ENCODE data around the gene RPS6KA4.
A peak's percentile ranks its signal among the peaks of the same experiment; 100 is the strongest.

Gene RPS6KA4

DNA sequence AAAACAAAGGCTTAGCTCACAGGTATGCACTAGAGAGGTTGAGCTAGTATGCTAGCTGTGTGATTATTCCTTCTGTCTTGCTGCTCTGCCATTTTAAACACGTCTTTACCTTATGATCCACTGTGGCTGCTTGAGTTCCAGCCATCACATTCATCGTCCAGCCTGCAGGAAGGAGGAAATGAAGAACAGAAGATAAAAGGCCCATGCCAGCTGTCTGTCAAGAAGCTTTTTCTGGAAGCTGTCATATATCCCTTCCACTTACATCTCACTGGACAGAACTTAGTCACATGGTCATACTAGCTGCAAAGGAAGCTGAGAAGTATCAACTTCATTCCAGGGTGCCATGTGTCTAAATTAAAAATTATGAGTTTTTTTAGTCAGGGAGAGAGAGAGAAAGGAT is 31.6 kb upstream of the RPS6KA4 start:
- DNase-seq (no peak), ATAC-seq (no peak)

DNA sequence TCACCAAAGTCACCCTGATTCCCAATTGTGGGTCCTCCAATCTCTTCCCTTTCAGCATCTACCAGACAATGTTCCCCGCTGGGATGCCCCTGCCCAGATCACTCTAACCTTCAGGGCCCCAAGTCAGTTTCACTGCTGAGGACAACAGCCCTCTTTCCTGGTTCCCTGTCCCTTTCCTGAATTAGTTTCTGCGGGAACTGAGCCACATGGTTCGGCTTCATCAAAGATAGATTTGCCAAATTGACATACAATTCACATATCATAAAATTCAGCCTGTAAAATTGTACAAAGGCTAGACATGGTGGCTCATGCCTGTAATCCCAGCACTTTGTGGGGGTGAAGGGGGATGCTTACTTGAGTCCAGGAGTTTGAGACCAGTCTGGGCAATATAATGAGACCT is 31.0 kb upstream of the RPS6KA4 start:
- DNase-seq: no peak
- ATAC-seq: no peak

DNA sequence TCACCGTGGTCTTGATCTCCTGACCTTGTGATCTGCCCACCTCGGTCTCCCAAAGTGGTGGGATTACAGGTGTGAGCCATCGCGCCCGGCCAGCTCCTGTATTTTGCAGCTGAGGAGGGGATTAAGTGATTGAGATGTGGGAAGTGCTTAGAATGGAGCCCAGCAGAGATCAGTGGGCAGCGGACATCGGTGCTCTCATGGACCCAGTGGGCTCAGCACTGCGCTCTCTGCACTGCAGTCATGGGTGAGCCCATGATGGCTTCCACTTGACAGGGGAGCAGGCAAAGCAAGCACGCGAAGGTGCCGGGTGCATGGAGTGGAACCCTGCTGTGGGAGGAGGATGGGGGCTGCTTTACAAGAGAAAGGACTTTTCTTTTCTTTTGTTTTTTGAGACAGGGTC is 28.1 kb upstream of the RPS6KA4 start:
- ATAC-seq (no peak), DNase-seq (no peak)

DNA sequence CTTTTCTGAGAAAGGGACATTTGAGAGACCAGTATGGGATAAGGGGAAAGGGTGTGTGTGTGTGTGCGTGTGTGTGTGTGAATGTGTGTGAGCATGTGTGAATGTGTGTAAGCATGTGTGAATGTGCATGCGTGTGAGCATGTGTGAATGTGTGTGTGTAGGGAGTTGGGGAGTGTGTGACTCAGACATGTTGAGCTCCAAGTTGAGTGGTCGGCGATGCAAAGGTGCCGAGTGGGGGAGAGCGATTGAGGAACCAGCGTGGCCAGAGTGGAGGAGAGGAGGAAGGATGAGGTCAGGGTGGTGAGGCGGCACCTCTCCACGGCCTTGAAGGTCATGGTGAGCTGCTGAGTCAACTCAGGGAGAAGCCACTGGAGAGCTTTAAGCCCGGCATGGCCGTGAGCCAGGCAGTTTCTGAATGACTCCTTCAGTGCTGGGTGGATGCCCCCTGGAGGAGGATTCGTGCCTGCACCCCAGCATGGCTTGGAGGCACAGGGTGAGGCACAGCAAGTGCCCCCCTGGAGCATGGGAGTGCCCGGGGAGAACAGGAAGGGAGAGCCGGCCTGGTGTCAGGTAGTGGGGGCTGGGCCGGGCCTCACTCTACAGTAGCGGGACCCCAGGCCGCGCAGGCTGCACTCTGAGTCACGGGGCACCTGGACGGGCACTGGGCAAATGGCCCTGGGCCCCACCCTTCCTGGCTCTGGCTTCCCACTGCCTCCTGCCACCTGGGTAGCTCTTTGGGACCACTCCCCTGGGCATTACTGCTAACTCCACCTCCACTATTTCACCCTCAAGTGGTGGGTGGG is 27.2 kb upstream of the RPS6KA4 start:
- peak; percentile 82 for ATAC-seq
- peak; percentile 90 for DNase-seq

DNA sequence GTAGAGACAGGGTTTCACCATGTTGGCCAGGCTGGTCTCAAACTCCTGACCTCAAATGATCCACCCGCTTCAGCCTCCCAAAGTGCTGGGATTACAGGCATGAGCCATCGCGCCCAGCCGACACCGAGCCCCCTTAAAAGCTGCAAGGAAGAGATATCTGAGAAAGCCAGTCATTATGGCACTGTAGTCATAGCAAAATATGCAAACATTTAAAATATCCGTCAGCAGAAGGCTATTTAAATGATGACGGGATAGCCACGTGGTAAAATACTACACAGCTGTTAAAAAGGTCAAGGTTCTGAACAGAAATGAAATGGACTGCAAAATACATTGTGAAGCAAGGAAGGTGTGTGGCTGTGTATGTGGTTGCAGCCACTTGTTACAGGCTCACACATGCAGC is 25.4 kb upstream of the RPS6KA4 start:
- DNase-seq (no peak), ATAC-seq (no peak)

DNA sequence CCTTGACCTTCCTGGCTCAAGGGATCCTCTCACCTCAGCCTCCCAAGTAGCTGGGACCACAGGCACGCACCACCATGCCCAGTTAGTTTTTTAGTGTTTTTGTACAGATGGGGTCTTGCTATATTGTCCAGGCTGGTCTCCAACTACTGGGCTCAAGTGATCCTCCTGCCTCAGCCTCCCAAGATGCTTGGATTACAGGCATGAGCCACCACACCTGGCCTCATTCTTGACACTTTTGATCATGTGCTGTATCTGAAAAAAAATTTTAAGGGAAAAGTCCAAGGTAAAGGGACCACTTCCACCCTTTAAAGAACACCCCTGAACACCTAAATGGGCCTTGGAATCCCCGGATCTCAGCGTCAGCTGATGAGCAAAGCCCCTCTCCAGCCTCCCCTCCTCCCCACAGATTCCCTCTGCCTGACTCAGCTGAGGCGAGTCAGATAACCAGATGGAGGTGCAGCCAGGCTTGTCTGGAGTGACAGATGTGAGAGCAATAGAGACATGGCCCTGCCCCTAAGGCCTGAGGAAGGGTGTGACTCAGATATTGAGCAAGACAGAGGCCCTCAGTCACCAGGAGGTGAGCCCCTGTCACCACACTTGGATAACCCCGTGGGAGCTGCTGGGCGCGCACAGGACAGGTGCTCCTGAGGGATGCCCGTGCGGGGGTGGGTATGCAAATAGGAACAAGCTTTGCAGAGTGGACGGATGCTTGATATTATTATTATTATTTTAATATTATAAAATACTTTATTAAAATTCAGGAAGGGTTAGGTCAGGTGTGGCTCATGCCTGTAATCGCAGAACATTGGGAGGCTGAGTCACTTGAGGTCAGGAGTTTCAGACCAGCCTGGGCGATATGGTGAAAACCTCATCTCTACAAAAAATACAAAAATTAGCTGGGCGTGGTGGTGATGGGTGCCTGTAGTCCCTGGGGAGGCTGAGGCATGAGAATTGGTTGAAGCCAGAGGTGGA is 23.9 kb upstream of the RPS6KA4 start:
- peak; percentile 62 for DNase-seq
- ATAC-seq: peak; percentile 80

DNA sequence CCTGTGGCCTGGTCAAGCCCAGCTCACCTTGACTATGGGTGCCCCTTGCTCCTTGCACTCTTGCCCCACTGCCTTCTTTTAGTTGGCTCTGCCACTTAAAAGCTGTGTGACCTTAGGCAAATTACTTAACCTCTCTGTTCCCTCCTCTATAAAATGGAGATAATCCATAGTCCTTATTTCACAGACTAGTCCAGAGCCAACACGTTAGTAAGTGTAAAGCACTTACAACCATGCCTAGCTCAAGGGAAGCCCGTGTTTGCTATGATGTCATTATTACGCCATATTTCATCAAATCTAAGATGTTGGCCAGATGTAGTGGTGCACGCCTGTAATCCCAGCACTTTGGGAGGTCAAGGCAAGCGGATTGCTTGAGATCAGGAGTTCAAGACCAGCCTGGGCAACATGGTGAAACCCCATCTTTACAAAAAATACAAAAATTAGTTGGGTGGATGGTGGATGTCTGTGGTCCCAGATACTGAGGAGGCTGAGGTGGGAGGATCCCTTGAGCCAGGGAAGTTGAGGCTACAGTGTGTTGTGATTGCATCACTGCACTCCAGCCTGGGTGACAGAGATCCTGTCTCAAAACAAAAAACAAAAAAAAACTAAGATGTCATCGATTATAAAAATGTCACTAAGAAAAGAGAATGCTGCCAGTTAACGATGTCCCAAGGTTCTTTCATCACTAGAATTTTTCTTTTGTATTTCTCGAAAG is 21.3 kb upstream of the RPS6KA4 start:
- DNase-seq (no peak), ATAC-seq (no peak)

DNA sequence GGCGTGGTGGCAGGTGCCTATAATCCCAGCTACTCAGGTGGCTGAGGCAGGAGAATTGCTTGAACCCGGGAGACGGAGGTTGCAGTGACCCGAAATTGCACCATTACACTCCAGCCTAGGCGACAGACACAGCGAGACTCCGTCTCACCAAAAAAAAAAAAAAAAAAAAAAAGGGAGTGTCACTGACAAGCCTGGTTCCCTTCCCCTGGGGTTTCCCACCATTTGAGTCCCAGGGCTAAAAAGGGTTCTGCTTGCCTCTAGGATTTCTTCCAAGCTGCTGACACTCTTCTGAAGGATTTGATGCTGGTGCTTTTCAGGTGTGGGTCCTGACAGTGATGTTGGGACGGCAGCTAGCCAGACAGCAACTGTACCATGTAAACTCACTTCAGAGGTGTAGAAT is 20.2 kb upstream of the RPS6KA4 start:
- no peak for DNase-seq

DNA sequence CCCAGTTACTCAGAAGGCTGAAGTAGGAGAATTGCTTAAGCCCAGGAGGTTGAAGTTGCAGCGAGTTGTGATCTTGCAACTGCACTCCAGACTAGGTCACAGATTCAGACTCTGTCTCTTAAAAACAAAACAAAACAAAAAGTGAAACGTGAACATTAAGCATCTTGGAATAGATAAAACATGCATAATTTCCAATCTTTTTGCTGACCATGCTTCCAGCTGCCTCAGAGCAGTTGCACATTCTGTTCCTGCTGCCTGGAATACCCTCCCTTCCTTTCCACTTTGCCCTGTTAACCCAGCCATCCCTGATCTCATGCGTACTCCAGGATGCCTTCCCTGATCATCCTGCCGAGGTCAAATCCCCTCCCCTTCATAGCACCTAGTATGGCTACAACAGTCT is 19.7 kb upstream of the RPS6KA4 start:
- DNase-seq (no peak), ATAC-seq (no peak)

More for the DNA sequence above, 20.2 kb upstream of the RPS6KA4 start:
- no peak for ATAC-seq

DNA sequence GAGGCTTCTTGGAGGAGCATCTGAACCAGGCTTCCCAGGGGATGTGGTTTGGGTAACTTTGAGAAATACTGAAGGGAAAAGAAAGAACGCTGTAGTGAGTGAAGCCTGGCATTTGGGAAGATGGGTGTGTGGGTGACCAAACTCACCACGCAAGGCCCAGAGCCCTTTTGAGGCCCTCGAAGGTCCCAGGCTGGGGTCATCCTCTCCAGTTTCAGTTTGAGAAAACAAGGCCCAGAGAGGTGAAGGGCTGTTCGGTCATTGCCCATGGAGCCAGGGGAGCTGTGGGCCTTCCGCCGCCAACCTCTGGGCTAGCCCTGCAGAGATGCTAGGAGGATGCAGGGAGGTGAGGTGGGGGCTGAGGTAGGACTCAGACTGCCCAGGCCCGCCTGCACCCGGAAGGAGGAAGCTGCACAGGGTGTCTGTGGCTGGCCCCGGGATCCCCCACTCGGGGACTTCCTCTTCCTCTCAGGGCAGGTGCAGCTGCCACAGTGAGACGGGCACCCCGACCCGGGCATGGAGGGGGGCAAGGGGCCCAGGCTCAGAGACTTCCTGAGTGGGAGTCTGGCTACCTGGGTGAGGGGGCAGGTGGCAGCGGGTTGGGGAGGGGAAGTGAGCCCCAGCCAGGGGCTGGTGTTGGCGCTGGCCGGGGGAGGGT is 19.1 kb upstream of the RPS6KA4 start, which contains the start of gene CCDC88B:
Gene CCDC88B, plus strand, starts transcription at position 451 of the 655 bp plus-strand sequence. Its CDS starts 63 bp downstream, at position 514.
- peak; percentile 82 for ATAC-seq
- peak; percentile 89 for DNase-seq

DNA sequence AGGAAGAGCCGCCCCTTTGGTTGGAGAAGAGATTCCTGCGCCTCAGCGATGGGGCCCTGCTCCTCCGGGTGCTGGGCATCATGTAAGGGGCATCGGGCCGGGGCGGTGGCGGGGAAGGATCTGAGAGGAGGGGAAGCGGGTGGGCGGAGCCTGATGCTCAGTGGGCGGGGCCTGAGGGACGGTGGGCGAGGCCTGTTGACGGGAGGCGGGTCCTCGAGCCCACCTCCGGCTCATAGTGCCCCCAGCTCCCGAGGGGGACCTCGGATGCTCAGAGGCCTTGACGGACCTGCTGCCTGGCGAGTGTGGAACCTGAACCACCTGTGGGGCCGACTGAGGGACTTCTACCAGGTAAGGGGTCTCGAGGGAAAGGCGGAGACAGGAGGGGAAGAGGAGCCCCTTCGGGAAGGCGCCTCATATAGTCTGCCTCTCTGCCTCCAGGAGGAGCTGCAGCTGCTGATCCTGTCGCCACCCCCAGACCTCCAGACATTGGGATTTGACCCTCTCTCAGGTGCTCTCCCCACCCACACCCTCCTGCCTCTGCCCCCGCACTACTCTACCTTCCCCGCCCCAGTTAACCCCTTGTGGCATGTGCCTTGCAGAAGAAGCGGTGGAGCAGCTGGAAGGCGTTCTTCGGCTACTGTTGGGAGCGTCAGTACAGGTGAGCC is 18.2 kb upstream of the RPS6KA4 start:
- peak; percentile 93 for DNase-seq
- peak; percentile 53 for ATAC-seq

DNA sequence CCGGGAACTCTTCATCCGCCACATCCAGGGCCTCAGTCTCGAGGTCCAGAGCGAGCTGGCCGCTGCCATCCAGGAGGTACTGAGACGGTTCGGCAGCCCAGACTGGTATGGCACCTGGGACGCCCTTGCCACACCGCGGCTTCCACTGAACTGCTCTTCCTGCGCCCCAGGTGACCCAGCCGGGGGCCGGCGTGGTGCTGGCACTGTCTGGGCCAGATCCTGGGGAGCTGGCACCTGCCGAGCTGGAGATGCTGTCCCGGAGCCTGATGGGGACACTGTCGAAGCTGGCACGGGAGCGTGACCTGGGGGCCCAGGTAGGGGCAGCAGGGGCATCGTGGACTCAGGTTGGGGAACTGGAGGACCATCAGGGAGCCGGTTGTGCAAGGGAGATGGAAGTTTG is 17.5 kb upstream of the RPS6KA4 start:
- no peak for ATAC-seq

DNA sequence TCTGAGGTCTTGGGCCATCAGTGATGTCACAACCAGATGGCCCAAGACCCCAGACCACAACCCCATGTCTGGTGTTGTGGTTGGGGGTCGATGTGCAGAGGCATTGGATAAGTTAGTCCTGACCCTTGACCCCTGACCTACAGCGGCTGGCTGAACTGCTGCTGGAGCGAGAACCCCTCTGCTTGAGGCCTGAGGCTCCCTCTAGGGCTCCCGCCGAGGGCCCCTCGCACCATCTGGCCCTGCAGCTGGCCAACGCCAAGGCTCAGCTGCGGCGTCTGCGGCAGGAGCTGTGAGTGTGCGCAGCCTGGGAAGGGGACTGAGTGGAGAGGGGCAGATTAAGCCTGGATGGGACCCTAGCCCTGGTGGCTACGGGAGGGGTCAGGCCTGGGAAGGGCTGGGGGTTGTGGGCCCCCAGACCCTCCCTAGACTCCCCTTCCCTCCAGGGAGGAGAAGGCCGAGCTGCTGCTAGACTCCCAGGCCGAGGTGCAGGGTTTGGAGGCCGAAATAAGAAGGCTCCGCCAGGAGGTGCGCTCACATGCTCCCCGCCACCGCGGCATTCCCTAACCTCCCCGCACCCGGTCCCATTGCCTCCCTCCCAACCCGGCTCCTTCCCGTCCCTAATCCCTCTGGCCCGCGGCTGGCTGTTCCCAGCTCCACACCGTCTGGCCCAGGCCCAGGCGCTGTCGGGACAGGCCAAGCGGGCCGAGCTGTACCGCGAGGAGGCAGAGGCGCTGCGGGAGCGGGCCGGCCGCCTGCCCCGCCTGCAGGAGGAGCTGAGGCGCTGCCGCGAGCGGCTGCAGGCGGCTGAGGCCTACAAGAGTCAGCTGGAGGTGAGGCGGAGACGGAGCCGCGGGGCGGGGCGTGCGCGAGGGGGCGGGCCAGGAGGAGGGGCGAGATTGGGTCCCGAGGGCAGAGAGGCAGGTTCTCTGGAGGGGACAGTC is 16.8 kb upstream of the RPS6KA4 start:
- ATAC-seq (peak; percentile 73), DNase-seq (peak; percentile 92)

More for the DNA sequence above, 17.5 kb upstream of the RPS6KA4 start:
- DNase-seq: no peak

DNA sequence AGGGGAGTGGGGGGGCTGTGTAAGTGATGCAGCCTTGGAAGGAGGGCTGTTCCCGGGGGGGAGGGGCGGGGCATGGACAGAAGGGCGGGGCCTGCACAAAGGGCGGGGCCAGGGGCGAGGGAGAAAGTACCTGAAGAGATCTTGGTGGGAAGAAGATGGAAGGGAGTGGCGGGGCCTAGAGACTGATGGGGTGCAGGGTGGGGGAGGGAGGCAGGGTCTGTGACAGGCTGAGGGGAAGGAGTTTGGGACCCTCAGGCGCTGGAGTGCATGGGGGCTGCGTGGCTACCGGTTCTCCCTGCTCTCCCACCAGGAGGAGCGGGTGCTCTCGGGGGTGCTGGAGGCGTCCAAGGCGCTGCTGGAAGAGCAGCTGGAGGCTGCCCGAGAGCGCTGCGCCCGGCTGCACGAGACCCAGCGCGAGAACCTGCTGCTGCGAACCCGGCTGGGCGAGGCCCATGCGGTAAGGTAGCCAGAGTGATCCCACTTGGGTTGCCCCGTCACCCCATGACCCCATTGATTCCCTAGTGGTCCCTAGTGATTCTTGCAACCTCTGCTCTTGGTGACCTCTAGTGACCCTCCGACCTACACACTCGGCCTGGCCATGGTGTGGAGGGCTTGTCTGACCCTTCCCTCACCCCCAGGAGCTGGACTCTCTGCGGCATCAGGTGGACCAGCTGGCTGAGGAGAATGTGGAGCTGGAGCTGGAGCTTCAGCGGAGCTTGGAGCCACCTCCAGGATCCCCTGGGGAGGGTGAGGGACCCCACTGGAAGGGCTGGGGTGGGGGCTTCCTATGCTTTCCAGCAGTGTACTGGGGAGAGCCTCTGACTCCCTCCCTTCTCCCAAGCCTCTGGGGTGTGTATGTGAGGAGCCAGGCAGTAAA is 15.9 kb upstream of the RPS6KA4 start:
- DNase-seq (no peak), ATAC-seq (no peak)

DNA sequence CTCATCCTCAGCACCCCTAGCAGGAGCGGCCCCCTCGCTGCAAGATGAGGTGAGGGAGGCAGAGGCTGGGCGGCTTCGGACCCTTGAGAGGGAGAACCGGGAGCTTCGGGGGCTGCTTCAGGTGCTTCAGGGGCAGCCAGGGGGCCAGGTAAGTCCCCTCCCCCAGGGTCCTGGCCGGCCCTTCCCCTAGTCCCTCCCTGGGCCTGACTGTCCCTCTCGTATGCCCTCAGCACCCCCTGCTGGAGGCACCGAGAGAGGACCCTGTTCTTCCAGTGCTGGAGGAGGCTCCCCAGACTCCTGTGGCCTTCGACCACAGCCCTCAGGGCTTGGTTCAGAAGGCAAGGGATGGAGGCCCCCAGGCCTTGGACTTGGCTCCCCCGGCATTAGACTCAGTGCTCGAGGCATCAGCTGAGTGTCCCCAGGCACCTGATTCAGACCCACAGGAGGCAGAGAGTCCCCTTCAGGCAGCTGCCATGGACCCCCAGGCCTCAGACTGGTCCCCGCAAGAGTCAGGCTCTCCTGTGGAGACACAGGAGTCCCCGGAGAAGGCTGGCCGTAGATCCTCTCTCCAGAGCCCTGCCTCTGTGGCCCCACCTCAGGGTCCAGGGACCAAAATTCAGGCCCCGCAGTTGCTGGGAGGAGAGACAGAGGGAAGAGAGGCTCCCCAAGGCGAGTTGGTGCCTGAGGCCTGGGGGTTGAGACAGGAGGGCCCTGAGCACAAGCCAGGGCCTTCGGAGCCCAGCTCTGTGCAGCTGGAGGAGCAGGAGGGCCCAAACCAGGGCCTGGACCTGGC is 15.0 kb upstream of the RPS6KA4 start:
- ATAC-seq: no peak
- peak; percentile 31 for DNase-seq

DNA sequence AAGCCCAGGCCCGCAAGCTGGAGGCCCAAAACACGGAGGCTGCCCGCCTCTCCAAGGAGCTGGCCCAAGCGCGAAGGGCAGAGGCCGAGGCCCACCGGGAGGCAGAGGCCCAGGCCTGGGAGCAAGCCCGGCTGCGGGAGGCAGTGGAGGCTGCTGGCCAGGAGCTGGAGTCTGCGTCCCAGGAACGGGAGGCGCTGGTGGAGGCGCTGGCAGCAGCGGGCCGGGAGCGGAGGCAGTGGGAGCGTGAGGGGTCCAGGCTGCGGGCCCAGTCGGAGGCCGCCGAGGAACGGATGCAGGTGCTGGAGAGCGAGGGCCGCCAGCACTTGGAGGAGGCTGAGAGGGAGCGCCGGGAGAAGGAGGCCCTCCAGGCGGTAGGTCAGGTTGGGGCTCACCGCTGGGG is 14.2 kb upstream of the RPS6KA4 start:
- no peak for DNase-seq

DNA sequence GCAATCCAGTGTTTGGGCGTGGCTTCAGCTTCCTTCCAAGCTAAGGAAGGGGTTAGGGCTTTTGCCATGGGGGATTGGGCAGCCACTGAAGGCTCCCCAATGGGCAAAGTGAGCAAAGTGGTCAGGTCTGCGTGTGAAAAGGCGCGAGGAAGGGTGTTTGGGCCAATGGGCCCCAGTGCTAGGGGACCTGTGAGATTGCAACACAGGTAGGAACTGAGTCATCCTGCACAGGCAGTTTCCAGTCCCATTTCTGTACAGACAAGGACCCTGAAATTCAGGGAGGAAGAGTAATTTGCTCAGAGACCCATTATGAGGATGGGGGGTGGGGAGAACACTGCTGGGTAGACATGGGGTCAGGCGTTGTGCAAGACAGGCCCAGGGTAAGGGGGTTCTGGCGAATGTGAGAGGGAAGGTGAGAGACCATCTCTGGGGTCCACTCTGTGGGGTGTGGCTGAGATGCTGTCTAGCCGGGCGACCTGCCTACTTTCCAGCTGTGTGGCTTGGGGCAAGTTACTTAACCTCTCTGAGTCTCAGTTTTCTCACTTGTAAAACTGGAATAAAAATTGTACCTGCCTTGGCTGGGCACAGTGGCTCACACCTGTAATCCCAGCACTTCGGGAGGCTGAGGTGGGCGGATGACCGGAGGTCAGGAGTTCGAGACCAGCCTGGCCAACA is 11.6 kb upstream of the RPS6KA4 start:
- DNase-seq: no peak
- no peak for ATAC-seq

More for the DNA sequence above, 14.2 kb upstream of the RPS6KA4 start:
- ATAC-seq: no peak

Measured in stimulated activated naive CD8-positive, alpha-beta T cell treated with anti-CD3 and anti-CD28 coated beads, Interleukin-15, Interleukin-2, amounts not matched to agents 100 U/mL and 50 U/mL, for 24 hours (primary cell).